Glomerular visceral epithelial cell (primary cell): ENCODE measurements around the gene SCFD2.

Source experiments
- DNase-seq: peaks from one replicate; pipeline ENCODE4 v3.0.0-alpha.2; 2016; ENCODE audit errors: extremely low spot score

Gene SCFD2

DNA sequence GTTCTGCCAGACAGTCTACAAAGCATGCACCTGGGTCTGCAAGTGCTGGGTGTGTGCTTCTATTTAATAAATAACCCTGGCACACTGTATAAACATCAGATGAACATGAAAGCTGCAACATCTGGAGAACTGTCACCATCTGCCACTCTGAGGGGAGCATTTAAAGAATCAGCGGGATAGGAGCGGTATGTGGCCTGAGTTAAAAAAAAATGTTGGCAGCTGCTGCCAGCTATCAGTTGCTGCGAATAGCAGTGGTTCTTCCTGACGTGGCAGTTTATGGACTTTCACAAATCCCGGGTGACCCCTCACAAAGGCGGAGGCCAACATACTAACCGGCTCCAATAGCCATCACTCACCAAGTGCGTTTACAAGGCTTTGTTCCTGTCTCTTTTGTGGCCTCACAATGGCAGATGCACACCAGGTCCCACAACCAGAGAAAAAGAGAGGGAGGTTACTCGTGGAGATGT lies 408.6 kb downstream of the SCFD2 start:
- no peak for DNase-seq

DNA sequence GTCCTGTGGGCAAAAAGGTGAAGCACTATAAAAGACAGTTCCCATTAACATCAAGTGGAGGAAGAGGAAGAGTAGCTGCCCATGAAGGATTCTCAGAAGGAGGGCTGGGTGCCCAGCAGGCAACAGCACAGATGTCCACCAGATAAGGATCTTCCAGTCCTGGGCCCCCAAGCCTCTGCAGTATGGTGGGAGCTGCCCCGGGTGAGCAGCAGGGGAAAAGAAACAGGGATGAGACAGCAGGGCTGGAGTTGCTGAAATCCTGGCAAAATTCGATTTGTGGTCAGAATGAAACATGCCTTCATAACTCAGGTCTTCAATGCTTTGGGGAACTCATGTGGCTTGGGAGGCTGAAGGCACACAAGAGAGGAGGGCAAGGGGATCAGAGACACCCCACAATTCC lies 409.2 kb downstream of the SCFD2 start:
- no peak for DNase-seq

GRCh38 chr4:52954560-52955170 lies 411.2 kb downstream of the SCFD2 start:
- DNase-seq: no peak

- DNase-seq: no peak
These were observed 413.3 kb downstream of the SCFD2 start for GRCh38 chr4:52952540-52952939.

- DNase-seq: no peak
These were observed 414.8 kb downstream of the SCFD2 start for GRCh38 chr4:52951016-52951415.

- DNase-seq: no peak
These were observed 415.6 kb downstream of the SCFD2 start for GRCh38 chr4:52950226-52950625.

DNA sequence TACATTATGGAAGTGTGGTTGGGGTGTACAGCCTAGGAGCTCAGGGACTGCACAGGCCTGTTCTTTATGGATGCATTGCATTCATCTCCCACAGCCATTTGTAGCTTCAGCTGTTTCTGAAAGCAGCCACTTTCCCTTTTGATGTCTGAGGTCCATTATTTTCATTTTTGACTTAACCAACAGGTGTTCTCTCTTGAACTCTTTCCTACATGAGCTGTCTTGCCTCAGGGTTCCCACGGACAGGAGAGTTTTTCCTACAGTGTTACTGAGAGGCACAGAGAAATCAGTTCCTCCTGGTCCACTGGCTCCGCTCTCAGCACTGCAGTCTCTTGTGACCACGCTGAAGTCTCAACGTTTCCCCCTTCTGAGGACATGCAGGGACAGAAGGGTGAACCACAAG lies 416.5 kb downstream of the SCFD2 start:
- no peak for DNase-seq

- no peak for DNase-seq
These were observed 417.8 kb downstream of the SCFD2 start for GRCh38 chr4:52948057-52948423.

- no peak for DNase-seq
These were observed 418.3 kb downstream of the SCFD2 start for GRCh38 chr4:52947401-52948056.

- no peak for DNase-seq
These were observed 419.0 kb downstream of the SCFD2 start for GRCh38 chr4:52946855-52947254.

- no peak for DNase-seq
These were observed 419.9 kb downstream of the SCFD2 start for GRCh38 chr4:52945982-52946381.

DNA sequence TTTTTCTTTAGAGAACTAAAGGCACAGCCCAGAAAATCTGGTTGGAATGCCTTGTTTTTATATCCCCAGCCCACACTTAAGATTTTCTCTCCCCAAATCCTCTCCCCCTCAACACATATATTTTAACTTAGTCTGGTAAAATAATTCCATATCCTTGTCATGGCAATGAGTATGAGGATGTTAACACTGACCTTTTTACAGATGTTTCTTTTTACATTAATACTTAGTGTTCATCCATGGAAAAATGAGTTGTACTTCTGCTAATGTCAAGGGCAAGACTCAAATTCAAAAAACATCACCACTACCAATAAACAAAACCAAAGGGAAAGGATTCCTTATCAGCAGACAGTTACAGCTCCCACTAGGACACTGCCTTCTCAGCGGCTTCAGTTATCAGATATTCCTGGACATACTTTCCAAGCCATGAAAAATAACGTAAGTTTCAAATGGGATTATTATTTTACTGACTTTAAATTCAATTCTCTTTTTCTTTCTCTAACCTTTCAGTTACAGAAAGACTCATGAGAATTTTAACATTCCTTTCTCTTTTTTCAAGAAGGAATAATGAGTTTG lies 420.4 kb downstream of the SCFD2 start:
- no peak for DNase-seq

GRCh38 chr4:52943677-52944076 lies 422.2 kb downstream of the SCFD2 start:
- no peak for DNase-seq

DNA sequence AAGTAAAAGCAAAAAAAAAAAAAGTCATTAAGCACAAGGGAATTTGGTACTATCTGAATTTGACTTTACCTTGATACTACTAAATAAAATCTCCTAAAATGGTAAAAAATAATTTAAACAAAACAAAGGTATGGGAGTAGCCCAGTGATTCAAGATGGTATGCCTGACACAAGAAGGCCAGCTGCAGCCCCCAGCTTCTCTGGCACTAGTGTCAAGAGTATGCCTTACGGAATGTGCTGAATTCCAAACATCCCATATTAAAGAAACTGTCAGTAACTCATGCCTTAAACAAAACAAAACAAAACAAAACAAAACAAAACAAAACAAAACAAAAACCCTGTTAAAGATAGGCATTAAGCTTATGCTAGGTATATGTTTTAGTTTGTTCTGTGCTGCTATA lies 422.9 kb downstream of the SCFD2 start:
- DNase-seq: no peak

DNA sequence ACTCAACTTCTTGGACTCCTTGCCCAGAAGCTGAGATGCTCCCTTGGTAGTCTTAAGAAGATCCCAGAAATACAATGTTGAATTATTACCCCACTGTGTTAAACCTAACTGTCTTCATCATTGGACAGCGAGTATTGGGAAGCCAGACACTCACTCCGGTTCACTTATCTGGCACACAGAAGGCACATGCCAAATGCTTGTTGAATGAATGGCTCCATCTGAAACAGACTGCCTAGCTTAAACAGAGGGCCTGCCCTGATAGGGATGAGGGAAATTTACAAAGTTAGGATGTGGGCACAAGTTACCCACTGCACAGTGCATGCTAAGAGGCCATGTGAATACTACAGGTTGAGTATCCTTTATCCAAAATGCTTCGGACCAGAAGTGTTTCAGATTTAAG lies 424.4 kb downstream of the SCFD2 start:
- DNase-seq: no peak

- DNase-seq: no peak
These were observed 426.1 kb downstream of the SCFD2 start for GRCh38 chr4:52939739-52940138.

- DNase-seq: no peak
These were observed 426.5 kb downstream of the SCFD2 start for GRCh38 chr4:52939325-52939724.

- DNase-seq: no peak
These were observed 428.0 kb downstream of the SCFD2 start for GRCh38 chr4:52937829-52938228.

- no peak for DNase-seq
These were observed 429.1 kb downstream of the SCFD2 start for GRCh38 chr4:52936729-52937128.

DNA sequence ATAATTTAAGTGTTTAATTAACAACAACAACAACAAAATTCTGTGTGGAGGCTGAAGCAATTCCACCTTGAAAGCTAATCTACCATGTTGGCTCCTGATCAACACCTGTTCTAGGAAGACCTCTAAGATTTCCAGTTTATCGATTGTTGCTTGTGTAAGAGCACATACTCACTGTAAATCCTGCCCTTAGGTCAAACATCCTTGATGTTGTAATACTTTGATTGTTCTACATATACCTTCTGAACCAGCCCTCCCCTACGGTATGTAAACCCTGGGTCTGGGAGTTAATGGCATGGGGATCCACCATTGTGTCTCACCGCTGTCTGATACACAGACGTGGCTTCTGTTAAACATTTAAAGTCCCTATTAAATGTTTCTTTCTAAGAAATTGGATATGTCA lies 430.5 kb downstream of the SCFD2 start:
- DNase-seq: no peak

DNA sequence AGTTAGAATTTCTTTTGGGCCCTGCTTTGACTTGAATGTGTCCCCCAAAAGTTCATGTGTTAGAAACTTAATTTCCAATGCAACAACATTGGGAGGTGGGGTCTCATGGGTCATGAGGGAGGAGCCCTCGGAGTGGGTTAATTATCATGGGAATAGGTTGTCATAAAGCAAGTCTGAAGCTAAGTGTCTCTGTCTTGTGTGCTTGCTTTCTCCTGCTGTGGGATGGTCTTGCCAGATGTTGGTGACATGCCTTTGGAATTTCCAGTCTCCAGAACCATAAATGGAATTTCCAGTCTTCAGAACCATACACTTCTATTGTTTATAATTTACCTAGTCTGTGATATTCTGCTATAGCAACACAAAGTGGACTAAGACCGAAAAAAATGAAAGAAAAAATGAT lies 432.1 kb downstream of the SCFD2 start:
- DNase-seq: no peak

- no peak for DNase-seq
These were observed 433.0 kb downstream of the SCFD2 start for GRCh38 chr4:52932591-52933470.

GRCh38 chr4:52931243-52931642 lies 434.6 kb downstream of the SCFD2 start:
- no peak for DNase-seq
